Measurements from ENCODE around the gene LYPD3.

GRCh38 chr19:43452582-43452981, 12.8 kb downstream of the LYPD3 start:
- TF ChIP-seq EZH2 (IDR thresholded peaks at IDR 0.05; ENCODE audit: low read length): no peak
- no peak for TF ChIP-seq CTCF (optimal IDR thresholded peaks at IDR 0.05 in 1 of 3, IDR thresholded peaks at IDR 0.05 in 1 of 3, conservative IDR thresholded peaks at IDR 0.05 in 1 of 3; ENCODE audit: extremely low read depth in 1 of 3, insufficient read depth in 2 of 3, low read length in 3 of 3)

Measured in keratinocyte (primary cell).